ENCODE results near the gene MGST2.

DNA sequence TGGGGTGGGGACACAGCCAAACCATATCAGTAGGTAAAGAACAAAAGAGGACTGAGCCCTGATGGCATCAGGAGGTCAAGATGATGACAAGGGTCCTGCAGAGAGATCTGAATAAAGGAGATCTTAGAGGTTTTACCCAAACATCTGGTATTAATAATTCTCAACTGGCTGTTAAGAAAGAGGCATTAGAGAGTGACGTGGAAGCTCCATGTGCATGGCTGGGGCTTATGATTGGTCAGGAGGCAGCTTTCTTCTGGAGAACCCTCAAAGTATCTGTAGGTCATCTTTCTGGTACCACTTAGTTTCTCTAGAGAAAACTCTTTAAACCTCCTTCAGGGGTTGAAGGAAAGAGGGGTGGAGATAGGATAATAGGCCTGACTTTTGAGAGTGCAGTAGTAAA lies 18.7 kb downstream of the MGST2 start:
- TF ChIP-seq POLR2A (IDR thresholded peaks at IDR 0.05), result no peak
- TF ChIP-seq, protein P1, sequence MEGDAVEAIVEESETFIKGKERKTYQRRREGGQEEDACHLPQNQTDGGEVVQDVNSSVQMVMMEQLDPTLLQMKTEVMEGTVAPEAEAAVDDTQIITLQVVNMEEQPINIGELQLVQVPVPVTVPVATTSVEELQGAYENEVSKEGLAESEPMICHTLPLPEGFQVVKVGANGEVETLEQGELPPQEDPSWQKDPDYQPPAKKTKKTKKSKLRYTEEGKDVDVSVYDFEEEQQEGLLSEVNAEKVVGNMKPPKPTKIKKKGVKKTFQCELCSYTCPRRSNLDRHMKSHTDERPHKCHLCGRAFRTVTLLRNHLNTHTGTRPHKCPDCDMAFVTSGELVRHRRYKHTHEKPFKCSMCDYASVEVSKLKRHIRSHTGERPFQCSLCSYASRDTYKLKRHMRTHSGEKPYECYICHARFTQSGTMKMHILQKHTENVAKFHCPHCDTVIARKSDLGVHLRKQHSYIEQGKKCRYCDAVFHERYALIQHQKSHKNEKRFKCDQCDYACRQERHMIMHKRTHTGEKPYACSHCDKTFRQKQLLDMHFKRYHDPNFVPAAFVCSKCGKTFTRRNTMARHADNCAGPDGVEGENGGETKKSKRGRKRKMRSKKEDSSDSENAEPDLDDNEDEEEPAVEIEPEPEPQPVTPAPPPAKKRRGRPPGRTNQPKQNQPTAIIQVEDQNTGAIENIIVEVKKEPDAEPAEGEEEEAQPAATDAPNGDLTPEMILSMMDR (IDR thresholded peaks at IDR 0.05), result no peak
